Activated B cell treated with CpG ODN at 0.5 μM for 24 hours (primary cell): Measurements from ENCODE around the gene GRIN3A. TPM values are rescaled to one million over a fixed set of nuclear protein-coding genes. Genes with fewer than 3 reads are reported as not detected.

ENCODE experiments used
- ATAC-seq: fragments of 200-7000 bp; cut with Tn5 transposase; one replicate; pipeline ENCODE4 v1.10.0; 2021; ENCODE audit warnings: low read depth, mild to moderate bottlenecking, moderate library complexity
- CTCF ChIA-PET: fragments of 350-600 bp; sonication (Branson Sonifier 250); formaldehyde crosslinking; loops from one replicate; lab custom pipeline; 2021; ENCODE audit warnings: antibody characterized with exemption; lab: Charles Lee
- POLR2A ChIA-PET: fragments of 350-600 bp; sonication (Branson Sonifier 250); formaldehyde crosslinking; loops from one replicate; lab custom pipeline; 2021; ENCODE audit warnings: antibody characterized with exemption; lab: Charles Lee
- DNase-seq: peaks from one replicate; pipeline ENCODE4 v3.0.0; 2022
- H3K27ac Mint-ChIP-seq: one replicate; pipeline ENCODE4 v1.8.0; 2020; ENCODE audit warnings: mixed read lengths
- H3K27me3 Mint-ChIP-seq: one replicate; pipeline ENCODE4 v1.8.0; 2021; ENCODE audit warnings: mixed read lengths
- H3K36me3 Mint-ChIP-seq: one replicate; pipeline ENCODE4 v1.8.0; 2021; ENCODE audit warnings: low read depth, mixed read lengths
- H3K4me1 Mint-ChIP-seq: one replicate; pipeline ENCODE4 v1.8.0; 2021; ENCODE audit warnings: mixed read lengths
- H3K4me3 Mint-ChIP-seq: one replicate; pipeline ENCODE4 v1.8.0; 2020; ENCODE audit warnings: mild to moderate bottlenecking, mixed read lengths
- H3K9me3 Mint-ChIP-seq: one replicate; pipeline ENCODE4 v1.8.0; 2020; ENCODE audit warnings: mixed read lengths
- intact Hi-C: fragments of 100-400 bp; cut with micrococcal nuclease; formaldehyde crosslinking; loops from one replicate; pipeline ENCODE4 v1.15.1; 2024
- total RNA-seq: library from RNA; stranded (reverse); gene quantifications from 2 replicates; pipeline ENCODE4 v1.2.3, GENCODE V29; 2022
- TF ChIP-seq, protein P1 (sequence below): fragments of 200-600 bp; IDR thresholded peaks from one replicate; pipeline ENCODE4 v1.8.0; 2022; ENCODE audit warnings: antibody characterized with exemption, mild to moderate bottlenecking

GRIN3A gene
- not detected in 2 replicates for total RNA-seq

DNA sequence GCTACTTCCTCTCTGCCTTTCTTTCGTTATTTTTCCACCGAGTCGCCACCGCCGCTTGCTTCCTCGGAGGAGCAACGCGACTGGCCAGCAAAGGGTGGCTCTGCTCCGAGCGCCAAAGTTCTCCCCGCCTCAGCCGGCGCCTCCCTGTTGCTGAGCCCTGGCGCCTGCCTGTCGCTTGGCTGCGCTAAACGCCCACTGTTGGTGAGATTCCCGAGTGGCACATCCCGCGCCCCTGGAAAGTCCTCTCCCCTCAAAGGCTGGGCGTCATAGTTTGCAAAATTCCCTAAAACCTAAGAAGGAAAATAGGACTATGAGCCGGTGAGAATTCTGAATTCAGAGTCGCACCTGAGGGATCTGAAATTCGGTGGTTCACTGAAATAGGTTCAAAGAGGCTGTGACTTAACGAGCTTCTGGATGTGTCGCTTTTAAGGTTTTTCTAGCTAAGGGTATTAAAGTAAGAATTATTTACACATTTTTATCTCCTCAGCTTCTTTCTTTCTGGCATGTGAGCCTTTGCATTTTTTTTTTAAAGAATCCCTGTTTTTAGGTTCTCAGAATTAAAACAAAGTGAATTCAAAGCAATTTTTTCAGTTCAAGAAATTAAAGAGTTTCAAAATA is at the start of gene GRIN3A:
GRIN3A (minus strand) TSS at position 82 of the 618 bp plus-strand sequence. CDS start 668 bp downstream, outside the sequence.
- H3K27me3 Mint-ChIP-seq: peaks cover 47% of the 10 kb centered on the region
- ATAC-seq: no peak
- no peaks in the 10 kb centered on the region for H3K4me1 Mint-ChIP-seq
- H3K9me3 Mint-ChIP-seq: no peaks in the 10 kb centered on the region
- ChIA-PET CTCF (no interaction called here), POLR2A (no interaction called here)
- H3K4me3 Mint-ChIP-seq: no peak within 1 kb of the TSS
- H3K27ac Mint-ChIP-seq: no peak within 1 kb of the TSS
- no peak for DNase-seq
- intact Hi-C loops: no loop called here
- TF ChIP-seq, protein P1, sequence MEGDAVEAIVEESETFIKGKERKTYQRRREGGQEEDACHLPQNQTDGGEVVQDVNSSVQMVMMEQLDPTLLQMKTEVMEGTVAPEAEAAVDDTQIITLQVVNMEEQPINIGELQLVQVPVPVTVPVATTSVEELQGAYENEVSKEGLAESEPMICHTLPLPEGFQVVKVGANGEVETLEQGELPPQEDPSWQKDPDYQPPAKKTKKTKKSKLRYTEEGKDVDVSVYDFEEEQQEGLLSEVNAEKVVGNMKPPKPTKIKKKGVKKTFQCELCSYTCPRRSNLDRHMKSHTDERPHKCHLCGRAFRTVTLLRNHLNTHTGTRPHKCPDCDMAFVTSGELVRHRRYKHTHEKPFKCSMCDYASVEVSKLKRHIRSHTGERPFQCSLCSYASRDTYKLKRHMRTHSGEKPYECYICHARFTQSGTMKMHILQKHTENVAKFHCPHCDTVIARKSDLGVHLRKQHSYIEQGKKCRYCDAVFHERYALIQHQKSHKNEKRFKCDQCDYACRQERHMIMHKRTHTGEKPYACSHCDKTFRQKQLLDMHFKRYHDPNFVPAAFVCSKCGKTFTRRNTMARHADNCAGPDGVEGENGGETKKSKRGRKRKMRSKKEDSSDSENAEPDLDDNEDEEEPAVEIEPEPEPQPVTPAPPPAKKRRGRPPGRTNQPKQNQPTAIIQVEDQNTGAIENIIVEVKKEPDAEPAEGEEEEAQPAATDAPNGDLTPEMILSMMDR: no peak
- no peaks in the 10 kb centered on the region for H3K36me3 Mint-ChIP-seq

DNA sequence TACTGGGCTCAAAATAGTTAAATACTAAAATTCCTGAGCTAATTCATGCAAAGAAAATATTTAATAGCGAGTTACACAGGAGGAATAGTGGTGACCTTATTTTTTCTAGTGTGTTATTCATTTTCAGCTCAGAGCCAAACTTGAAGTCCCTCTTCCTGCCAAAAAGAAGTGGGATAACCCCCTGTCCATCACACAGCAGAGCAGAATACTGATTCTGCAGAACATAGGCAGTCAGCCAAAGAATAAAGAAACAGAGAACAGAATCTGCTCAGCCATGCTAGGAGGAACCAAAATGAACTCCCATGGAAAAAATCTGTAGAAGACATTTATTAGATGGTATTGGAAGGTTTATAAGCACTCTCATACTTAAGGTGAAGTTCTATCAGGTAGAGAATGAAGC is 49.4 kb upstream of the GRIN3A start:
- no peaks in the 10 kb centered on the region for H3K9me3 Mint-ChIP-seq
- H3K36me3 Mint-ChIP-seq: no peaks in the 10 kb centered on the region
- H3K4me3 Mint-ChIP-seq: no peak overlapping the region
- H3K27ac Mint-ChIP-seq: no peak overlapping the region
- intact Hi-C loops: no loop called here
- H3K27me3 Mint-ChIP-seq: no peaks in the 10 kb centered on the region
- ChIA-PET CTCF (no interaction called here), POLR2A (no interaction called here)
- TF ChIP-seq, protein P1: no peak
- no peak for DNase-seq
- no peak for ATAC-seq
- H3K4me1 Mint-ChIP-seq: no peaks in the 10 kb centered on the region

DNA sequence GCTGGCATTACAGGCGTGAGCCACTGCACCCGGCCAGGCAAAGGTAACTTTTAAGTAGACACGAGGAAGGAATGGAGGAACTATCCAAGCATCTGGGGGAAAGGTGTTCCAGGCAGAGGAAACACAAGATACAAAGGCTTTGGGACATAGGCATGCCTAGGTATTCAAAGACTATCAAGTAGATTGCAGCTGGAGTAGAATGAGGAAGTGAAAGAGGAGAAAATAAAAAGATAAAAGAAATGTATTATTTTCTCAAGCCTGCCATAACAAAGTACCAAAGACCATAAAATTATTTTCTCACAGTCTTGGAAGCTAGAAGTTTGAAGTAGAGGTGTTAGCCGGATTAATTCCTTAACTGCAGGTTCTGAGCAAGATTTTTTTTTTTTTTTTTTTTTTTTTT is 39.9 kb upstream of the GRIN3A start:
- no peak overlapping the region for H3K4me3 Mint-ChIP-seq

DNA sequence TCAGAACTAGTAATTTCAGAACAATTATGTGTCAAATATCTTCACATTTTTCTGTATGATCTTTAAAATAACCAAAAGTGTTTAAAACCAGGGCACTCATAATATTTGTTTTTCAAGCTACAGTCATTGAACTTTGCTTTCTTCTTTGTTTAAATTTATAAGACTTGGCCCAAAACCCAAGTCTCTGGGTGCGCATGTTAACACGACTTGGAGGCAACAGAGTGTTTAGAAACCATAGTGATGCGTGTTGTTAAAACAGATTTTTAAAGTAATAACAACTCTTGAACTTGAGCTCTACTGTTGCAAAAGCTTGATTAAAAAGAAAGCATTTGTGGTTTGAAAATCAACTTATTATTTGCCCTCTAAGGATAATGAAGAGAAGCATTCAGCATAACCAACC is 26.0 kb upstream of the GRIN3A start:
- H3K36me3 Mint-ChIP-seq: no peaks in the 10 kb centered on the region
- H3K4me3 Mint-ChIP-seq: no peak overlapping the region
- POLR2A ChIA-PET: no interaction called here
- CTCF ChIA-PET: no interaction called here
- peaks cover 1% of the 10 kb centered on the region for H3K27me3 Mint-ChIP-seq
- ATAC-seq (no peak), DNase-seq (no peak)
- H3K27ac Mint-ChIP-seq: no peak overlapping the region
- intact Hi-C loops: no loop called here
- no peaks in the 10 kb centered on the region for H3K4me1 Mint-ChIP-seq
- H3K9me3 Mint-ChIP-seq: no peaks in the 10 kb centered on the region
- TF ChIP-seq, protein P1: no peak

More for the DNA sequence above, 39.9 kb upstream of the GRIN3A start:
- Mint-ChIP-seq H3K4me1 (no peaks in the 10 kb centered on the region), H3K27me3 (no peaks in the 10 kb centered on the region), H3K9me3 (peaks cover 2% of the 10 kb centered on the region), H3K36me3 (no peaks in the 10 kb centered on the region), H3K27ac (no peak overlapping the region)
- intact Hi-C loops: no loop called here
- CTCF ChIA-PET: no interaction called here
- ATAC-seq (no peak), DNase-seq (no peak)
- POLR2A ChIA-PET: no interaction called here
- TF ChIP-seq, protein P1: no peak

DNA sequence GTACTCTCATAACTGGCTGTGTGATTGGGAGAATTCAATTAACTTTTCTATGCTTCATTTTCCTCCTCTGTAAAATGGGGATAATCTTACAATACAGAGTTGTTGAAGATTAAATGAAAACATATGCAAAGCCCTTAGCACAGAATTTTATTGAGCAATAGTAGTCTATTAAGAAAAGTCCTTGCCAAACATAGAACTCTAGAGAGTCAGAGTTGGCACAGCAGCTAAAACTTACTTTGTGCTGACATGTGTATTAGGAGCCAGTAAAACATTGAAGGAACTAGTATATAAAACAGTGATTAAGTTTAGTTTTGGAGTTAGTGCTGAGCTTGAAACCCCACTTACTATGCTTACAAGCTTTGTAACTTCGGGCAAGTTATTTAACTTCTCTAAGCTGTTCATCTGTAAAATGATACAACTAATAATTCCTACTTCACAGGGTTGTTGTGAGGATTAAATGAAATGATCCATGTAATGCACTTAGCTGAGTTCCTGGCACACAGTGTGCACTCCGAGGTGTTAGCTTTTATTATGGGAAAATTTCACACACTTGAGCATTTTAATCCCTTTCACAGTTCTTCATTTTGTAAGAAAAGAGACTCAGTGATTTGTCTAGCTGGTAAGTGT is 20.0 kb upstream of the GRIN3A start:
- Mint-ChIP-seq H3K27me3 (no peaks in the 10 kb centered on the region), H3K27ac (no peak overlapping the region), H3K4me1 (no peaks in the 10 kb centered on the region), H3K4me3 (no peak overlapping the region), H3K36me3 (no peaks in the 10 kb centered on the region), H3K9me3 (no peaks in the 10 kb centered on the region)
- no peak for ATAC-seq
- POLR2A ChIA-PET: no interaction called here
- TF ChIP-seq, protein P1: no peak
- CTCF ChIA-PET: no interaction called here
- no peak for DNase-seq
- intact Hi-C loops: no loop called here
